ENCODE results near the gene KLHL40.

DNA sequence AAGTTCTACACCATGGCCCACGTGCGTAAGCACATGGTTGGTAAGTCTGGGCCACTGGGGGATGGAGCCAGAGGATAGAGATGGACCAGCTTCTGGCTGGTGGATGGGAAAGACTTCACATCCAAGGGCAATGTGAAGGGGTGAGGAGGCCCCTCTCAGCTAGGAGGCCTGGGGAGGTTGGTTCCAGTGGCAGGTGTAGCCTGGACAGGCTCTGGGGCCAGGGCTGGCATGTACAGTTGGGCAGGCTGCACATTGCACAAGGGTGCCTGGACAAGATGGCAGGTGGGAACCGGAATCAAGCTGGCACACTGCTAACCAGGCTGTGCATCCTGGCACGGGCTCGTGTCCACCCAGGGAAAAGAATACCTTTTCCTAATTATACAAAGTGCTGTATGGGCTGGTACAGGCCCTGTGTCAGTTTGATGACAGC is 23.7 kb upstream of the KLHL40 start:
- TF ChIP-seq POLR2AphosphoS5 (IDR thresholded peaks at IDR 0.05) (no peak), POLR2A (IDR thresholded peaks at IDR 0.05) (no peak)
